Measurements from ENCODE around the gene RABEPK. TPM values are rescaled to one million over a fixed set of nuclear protein-coding genes. Genes with fewer than 3 reads are reported as not detected.
"Not testable (repeated sequence)": the region's sequence is repeated elsewhere in the genome, so short reads cannot be mapped to it uniquely, and the experiment has no call there.

The RABEPK gene
- total RNA-seq, 1 donor, result 25.2 TPM

DNA sequence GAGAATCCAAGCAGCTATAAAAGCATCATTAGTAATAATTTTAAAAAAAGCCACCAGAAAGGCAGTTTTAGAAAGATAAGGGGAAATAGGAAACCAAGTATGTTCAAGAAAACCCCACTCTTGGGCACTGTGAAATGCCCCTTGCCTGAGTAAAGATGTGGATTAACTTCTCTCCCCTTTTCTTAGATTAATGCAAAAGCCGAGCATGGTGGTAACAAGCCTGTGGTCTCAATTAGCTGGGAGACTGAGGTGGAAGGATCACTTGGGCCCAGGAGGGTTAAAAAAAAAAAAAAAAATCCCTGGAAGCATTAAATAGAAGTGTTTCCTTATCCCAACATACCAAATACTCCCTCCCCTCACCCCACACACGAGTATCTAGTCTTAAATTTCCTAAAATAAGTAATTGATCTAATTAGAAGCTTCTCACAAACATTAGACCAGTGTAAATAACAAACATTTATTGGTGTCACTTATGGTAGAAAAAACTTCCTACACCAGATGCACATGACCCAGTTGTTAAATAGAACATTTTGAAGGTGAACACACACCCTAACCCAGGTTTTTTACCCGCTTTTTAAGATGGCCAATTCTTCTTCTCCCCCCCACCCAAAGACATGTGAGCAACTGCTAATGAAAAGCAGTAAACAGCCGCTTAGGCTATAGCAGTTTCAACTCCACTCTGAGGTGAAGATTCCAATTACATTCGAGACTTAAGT lies 35.6 kb downstream of the RABEPK start:
- H3K4me3 ChIP-seq (ENCODE audit: low read depth, low read length), result peak overlapping the region; percentile 57
- DNase-seq (ENCODE audit: low read depth), result peak; percentile 18
- no peak for TF ChIP-seq CTCF (IDR thresholded peaks at IDR 0.05; ENCODE audit: insufficient read depth, low read length)

DNA sequence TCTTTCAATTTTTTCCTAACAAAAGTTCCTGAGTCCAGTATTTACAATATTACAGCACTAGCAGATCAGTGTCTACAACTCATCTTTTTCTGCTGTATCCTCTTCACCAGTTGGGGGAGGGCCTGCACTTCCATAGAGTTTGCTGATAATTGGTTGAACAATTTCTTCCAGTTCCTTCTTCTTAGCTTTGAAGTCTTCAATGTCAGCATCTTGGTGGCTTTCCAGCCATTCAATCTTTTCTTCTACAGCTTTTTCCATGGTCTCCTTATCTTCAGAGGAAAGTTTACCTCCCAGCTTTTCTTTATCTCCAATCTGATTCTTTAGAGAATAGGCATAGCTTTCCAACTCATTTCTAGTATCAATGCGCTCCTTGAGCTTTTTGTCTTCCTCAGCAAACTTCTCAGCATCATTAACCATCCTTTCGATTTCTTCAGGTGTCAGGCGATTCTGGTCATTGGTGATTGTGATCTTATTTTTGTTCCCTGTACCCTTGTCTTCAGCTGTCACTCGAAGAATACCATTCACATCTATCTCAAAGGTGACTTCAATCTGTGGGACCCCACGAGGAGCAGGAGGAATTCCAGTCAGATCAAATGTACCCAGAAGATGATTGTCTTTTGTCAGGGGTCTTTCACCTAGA lies 36.3 kb downstream of the RABEPK start:
- DNase-seq (ENCODE audit: low read depth), result not testable (repeated sequence)

GRCh38 chr9:125238127-125238914 lies 38.0 kb downstream of the RABEPK start:
- peak overlapping the region; percentile 97 for H3K4me3 ChIP-seq (ENCODE audit: low read depth, low read length)
- no peak for TF ChIP-seq CTCF (IDR thresholded peaks at IDR 0.05; ENCODE audit: insufficient read depth, low read length)
- DNase-seq (ENCODE audit: low read depth), result peak; percentile 13

More for the DNA sequence above, 36.3 kb downstream of the RABEPK start:
- H3K4me3 ChIP-seq (ENCODE audit: low read depth, low read length), result peak overlapping the region; percentile 97

- H3K4me3 ChIP-seq (ENCODE audit: low read depth, low read length), result peak overlapping the region; percentile 97
- peak; percentile 12 for DNase-seq (ENCODE audit: low read depth)
- TF ChIP-seq CTCF (IDR thresholded peaks at IDR 0.05; ENCODE audit: insufficient read depth, low read length), result no peak
Measured at GRCh38 chr9:125238915-125239446, 38.6 kb downstream of the RABEPK start.

GRCh38 chr9:125239631-125240597 lies 39.6 kb downstream of the RABEPK start:
- TF ChIP-seq CTCF (IDR thresholded peaks at IDR 0.05; ENCODE audit: insufficient read depth, low read length), result no peak
- peak; percentile 12 for DNase-seq (ENCODE audit: low read depth)

DNA sequence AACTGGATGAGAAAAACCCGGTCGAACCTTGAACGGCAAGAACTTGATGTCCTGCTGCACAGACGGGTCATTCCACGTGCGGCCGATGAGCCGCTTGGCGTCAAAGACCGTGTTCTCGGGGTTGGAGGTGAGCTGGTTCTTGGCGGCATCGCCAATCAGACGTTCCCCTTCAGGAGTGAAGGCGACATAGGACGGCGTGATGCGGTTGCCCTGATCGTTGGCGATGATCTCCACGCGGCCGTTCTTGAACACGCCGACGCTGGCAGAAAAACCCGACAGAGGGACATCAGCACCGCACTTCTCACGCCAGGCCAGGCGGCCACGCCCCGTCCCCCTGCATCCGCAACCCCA lies 40.3 kb downstream of the RABEPK start:
- peak; percentile 34 for DNase-seq (ENCODE audit: low read depth)
- H3K4me3 ChIP-seq (ENCODE audit: low read depth, low read length), result peak overlapping the region; percentile 97
- TF ChIP-seq CTCF (IDR thresholded peaks at IDR 0.05; ENCODE audit: insufficient read depth, low read length), result no peak

More at GRCh38 chr9:125239631-125240597, 39.6 kb downstream of the RABEPK start:
- peak overlapping the region; percentile 97 for H3K4me3 ChIP-seq (ENCODE audit: low read depth, low read length)

All from fibroblast of the aortic adventitia (primary cell).